Prostate gland (tissue), 2 donors: ENCODE results near the gene GRIK5.

ENCODE experiments used
- POLR2A ChIP-seq: fragments of 450-650 bp; IDR thresholded peaks from one replicate; pipeline ENCODE4 v1.6.1; 2016; ENCODE audit warnings: antibody characterized with exemption, mild to moderate bottlenecking
- TF ChIP-seq, protein P1 (sequence below), 4 experiments: fragments of 200-600 bp in 2 of 4; fragments of 450-650 bp in 2 of 4; sonication (generic) in 2 of 4; IDR thresholded peaks; 1 replicate in 3 of 4; 2 replicates in 1 of 4; pipeline ENCODE4 v1.5.1; 2016 to 2019; ENCODE audit warnings: antibody characterized with exemption in 4 of 4, mild to moderate bottlenecking in 2 of 4, moderate library complexity in 2 of 4

DNA sequence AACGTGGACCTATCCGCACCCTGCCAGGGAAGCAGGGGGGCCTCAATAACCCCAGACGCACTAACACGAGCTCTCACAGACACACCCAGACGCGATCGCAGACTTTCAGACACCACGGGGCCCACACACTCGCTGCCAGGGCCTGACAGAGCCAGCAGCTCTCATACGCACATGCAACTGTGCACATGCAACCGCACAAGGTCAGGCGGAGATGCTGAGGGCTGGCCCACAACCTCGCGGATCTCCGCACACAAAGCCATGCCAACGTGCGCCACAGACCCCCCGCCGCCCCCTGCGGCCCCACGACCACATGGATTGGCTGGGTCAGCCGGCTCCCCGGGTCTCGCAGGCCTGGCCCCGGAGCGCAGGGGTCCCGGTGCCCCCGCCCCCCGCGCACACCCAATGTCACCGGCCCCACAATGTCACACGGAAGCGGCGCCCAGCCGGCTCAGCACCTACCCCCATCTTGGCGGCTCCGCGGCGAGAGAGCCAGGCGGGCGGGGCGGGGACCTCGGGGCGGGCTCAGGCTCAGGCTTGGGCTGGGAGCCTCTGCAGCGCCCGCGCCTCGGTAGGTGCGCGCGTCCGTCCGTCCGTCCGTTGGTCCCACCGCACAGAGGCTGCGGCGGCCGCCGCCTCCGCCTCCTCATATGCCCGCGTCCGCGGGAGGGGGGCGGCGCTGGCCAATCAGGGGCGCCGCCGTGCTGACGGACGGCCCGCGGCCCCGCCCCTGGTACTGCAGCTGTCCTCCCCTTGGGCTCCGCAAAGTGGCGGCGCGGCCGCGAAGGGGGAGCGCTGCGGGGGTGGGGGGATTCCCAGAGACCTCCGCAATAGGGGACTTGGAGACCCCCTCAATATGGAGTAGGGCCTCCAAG lies 76.2 kb downstream of the GRIK5 start, which contains the start of gene ATP1A3:
- TF ChIP-seq, protein P1, sequence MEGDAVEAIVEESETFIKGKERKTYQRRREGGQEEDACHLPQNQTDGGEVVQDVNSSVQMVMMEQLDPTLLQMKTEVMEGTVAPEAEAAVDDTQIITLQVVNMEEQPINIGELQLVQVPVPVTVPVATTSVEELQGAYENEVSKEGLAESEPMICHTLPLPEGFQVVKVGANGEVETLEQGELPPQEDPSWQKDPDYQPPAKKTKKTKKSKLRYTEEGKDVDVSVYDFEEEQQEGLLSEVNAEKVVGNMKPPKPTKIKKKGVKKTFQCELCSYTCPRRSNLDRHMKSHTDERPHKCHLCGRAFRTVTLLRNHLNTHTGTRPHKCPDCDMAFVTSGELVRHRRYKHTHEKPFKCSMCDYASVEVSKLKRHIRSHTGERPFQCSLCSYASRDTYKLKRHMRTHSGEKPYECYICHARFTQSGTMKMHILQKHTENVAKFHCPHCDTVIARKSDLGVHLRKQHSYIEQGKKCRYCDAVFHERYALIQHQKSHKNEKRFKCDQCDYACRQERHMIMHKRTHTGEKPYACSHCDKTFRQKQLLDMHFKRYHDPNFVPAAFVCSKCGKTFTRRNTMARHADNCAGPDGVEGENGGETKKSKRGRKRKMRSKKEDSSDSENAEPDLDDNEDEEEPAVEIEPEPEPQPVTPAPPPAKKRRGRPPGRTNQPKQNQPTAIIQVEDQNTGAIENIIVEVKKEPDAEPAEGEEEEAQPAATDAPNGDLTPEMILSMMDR (IDR thresholded peaks at IDR 0.05) = no peak
- no peak for TF ChIP-seq POLR2A
